GM23338 (cell line): ENCODE results near the gene VPS26C. TPM values are rescaled to one million over a fixed set of nuclear protein-coding genes. Genes with fewer than 3 reads are reported as not detected.

Experiments used
- ATAC-seq: fragments of 200-7000 bp; cut with Tn5 transposase; 3 replicates; pipeline ENCODE4 v1.9.1; 2020
- DNase-seq: peaks from one replicate; pipeline ENCODE4 v3.0.0-alpha.2; 2015; ENCODE audit warnings: low spot score
- H2AFZ ChIP-seq: fragments of 200-600 bp; sonication (generic); 2 replicates; pipeline ENCODE4 v1.8.0; 2016; ENCODE audit warnings: antibody characterized with exemption, mild to moderate bottlenecking, moderate library complexity
- H3F3A ChIP-seq: fragments of 200-600 bp; sonication (generic); replicated peaks from 2 replicates; pipeline ENCODE4 v1.8.0; 2017; ENCODE audit warnings: antibody characterized with exemption, mixed run types, low read depth
- H3K27ac ChIP-seq: fragments of 200-600 bp; sonication (generic); 2 replicates; pipeline ENCODE4 v1.6.1; 2016; ENCODE audit warnings: low read depth
- H3K27me3 ChIP-seq: fragments of 200-600 bp; sonication (generic); 2 replicates; pipeline ENCODE4 v1.8.0; 2016; ENCODE audit warnings: mild to moderate bottlenecking, mixed run types, moderate library complexity; ENCODE audit not compliant: insufficient read depth
- H3K36me3 ChIP-seq: fragments of 200-600 bp; sonication (generic); 2 replicates; pipeline ENCODE4 v1.8.0; 2016; ENCODE audit warnings: mild to moderate bottlenecking; ENCODE audit not compliant: insufficient read depth
- H3K4me1 ChIP-seq: fragments of 200-600 bp; sonication (generic); 2 replicates; pipeline ENCODE4 v1.8.0; 2016; ENCODE audit warnings: mild to moderate bottlenecking, moderate library complexity; ENCODE audit not compliant: insufficient read depth
- H3K4me2 ChIP-seq: fragments of 200-600 bp; sonication (generic); 2 replicates; pipeline ENCODE4 v1.7.1; 2017; ENCODE audit warnings: mixed run types
- H3K4me3 ChIP-seq: fragments of 200-600 bp; sonication (generic); 2 replicates; pipeline ENCODE4 v1.6.1; 2016; ENCODE audit warnings: mixed run types
- H3K79me2 ChIP-seq: fragments of 200-600 bp; sonication (generic); replicated peaks from 2 replicates; pipeline ENCODE4 v1.8.0; 2017; ENCODE audit warnings: mild to moderate bottlenecking; ENCODE audit not compliant: insufficient read depth
- H3K9me2 ChIP-seq: fragments of 200-600 bp; sonication (generic); 2 replicates; pipeline ENCODE4 v1.8.0; 2017; ENCODE audit not compliant: insufficient read depth
- H4K20me1 ChIP-seq: fragments of 200-600 bp; sonication (generic); replicated peaks from 2 replicates; pipeline ENCODE4 v1.8.0; 2017; ENCODE audit warnings: mild to moderate bottlenecking; ENCODE audit not compliant: insufficient read depth
- H3K27ac Mint-ChIP-seq: 2 replicates; pipeline ENCODE4 v1.8.0; 2020; ENCODE audit warnings: inconsistent platforms, mild to moderate bottlenecking, moderate library complexity, mixed read lengths
- H3K27me3 Mint-ChIP-seq: 3 replicates; pipeline ENCODE4 v1.8.0; 2022; ENCODE audit warnings: low read depth, mild to moderate bottlenecking, moderate library complexity, mixed read lengths, inconsistent platforms; ENCODE audit not compliant: insufficient read depth, poor library complexity
- H3K36me3 Mint-ChIP-seq: 3 replicates; pipeline ENCODE4 v1.8.0; 2021; ENCODE audit warnings: low read depth, mild to moderate bottlenecking, inconsistent platforms, moderate library complexity, mixed read lengths
- H3K4me1 Mint-ChIP-seq: 3 replicates; pipeline ENCODE4 v1.8.0; 2020; ENCODE audit warnings: mild to moderate bottlenecking, inconsistent platforms, mixed read lengths
- H3K4me3 Mint-ChIP-seq: 3 replicates; pipeline ENCODE4 v1.8.0; 2021; ENCODE audit warnings: moderate library complexity, mild to moderate bottlenecking, inconsistent platforms, mixed read lengths
- H3K9me3 Mint-ChIP-seq: 3 replicates; pipeline ENCODE4 v1.8.0; 2020; ENCODE audit warnings: moderate library complexity, mild to moderate bottlenecking, inconsistent platforms, mixed read lengths
- CTCF ChIP-seq, 2 experiments: fragments of 200-600 bp in 1 of 2; sonication (generic) in 1 of 2; conservative IDR thresholded peaks; 2 replicates each; pipeline versions ENCODE4 v1.5.1 to v1.6.1; 2016 to 2017; ENCODE audit warnings: antibody characterized with exemption in 2 of 2, low read depth in 2 of 2, mild to moderate bottlenecking in 2 of 2, moderate library complexity in 1 of 2
- NANOG ChIP-seq: IDR thresholded peaks from 2 replicates; pipeline ENCODE4 v1.6.1; 2016; ENCODE audit warnings: antibody characterized with exemption, borderline replicate concordance
- POLR2AphosphoS5 ChIP-seq: IDR thresholded peaks from 2 replicates; pipeline ENCODE4 v1.6.1; 2016; ENCODE audit warnings: antibody characterized with exemption, low read depth
- REST ChIP-seq: IDR thresholded peaks from one replicate; pipeline ENCODE4 v1.6.1; 2018; ENCODE audit warnings: antibody characterized with exemption; ENCODE audit not compliant: unreplicated experiment
- ZNF462 ChIP-seq: fragments of 250-450 bp; sonication (Bioruptor Pico); IDR thresholded peaks from 2 replicates; pipeline ENCODE4 v1.5.0; 2020; ENCODE audit warnings: mild to moderate bottlenecking, moderate library complexity
- polyA plus RNA-seq: library from polyadenylated mRNA; unstranded; fragments of >200 nt; fragmentation: Nextera tagmentation; extraction: Ambion mirVana; gene quantifications from 2 replicates; pipeline ENCODE4 v1.2.1, GENCODE V29; 2016
- total RNA-seq: library from RNA; depleted of rRNA; stranded (reverse); fragments of >200 nt; shearing (Covaris generic); gene quantifications from 2 replicates; pipeline ENCODE4 v1.2.3, GENCODE V29; 2014

The VPS26C gene
- total and polyA plus RNA-seq, 2 experiments from 2014 or later: 45.1 to 91.2 TPM

GRCh38 chr21:37202221-37203110 is 64.7 kb downstream of the VPS26C start:
- Mint-ChIP-seq H3K4me1 (peaks cover 13% of the 10 kb centered on the region), H3K36me3 (no peaks in the 10 kb centered on the region; the same call in 2 of the 3 replicates), H3K27me3 (peaks cover 2% of the 10 kb centered on the region), H3K27ac (peak overlapping the region; percentile 35; the same call in 1 of the 2 replicates), H3K9me3 (no peaks in the 10 kb centered on the region), H3K4me3 (no peak overlapping the region)
- DNase-seq: no peak
- Histone ChIP-seq H3K27ac (no peak overlapping the region), H3F3A (no peaks in the 10 kb centered on the region), H3K79me2 (no peaks in the 10 kb centered on the region), H3K27me3 (no peaks in the 10 kb centered on the region), H3K4me1 (peaks cover 14% of the 10 kb centered on the region), H4K20me1 (no peaks in the 10 kb centered on the region), H2AFZ (no peak overlapping the region), H3K4me3 (no peak overlapping the region), H3K9me2 (no peaks in the 10 kb centered on the region), H3K36me3 (no peaks in the 10 kb centered on the region), H3K4me2 (peak overlapping the region; percentile 22; the same call in 1 of the 2 replicates)
- TF ChIP-seq NANOG: no peak
- TF ChIP-seq CTCF (conservative IDR thresholded peaks at IDR 0.05; ENCODE audit: low read depth in 2 of 2): no peak
- TF ChIP-seq POLR2AphosphoS5: no peak
- no peak for TF ChIP-seq ZNF462 (CRISPR knock-in tag)
- TF ChIP-seq REST: no peak
- ATAC-seq: peak; percentile 59; the same call in 2 of the 3 replicates
